Endothelial cell of umbilical vein (primary cell): ENCODE measurements around the gene KRTAP4-6. TPM values are rescaled to one million over a fixed set of nuclear protein-coding genes. Genes with fewer than 3 reads are reported as not detected.
"Not testable (repeated sequence)": the region's sequence is repeated elsewhere in the genome, so short reads cannot be mapped to it uniquely, and the experiment has no call there.

Experiments used
- BruUV-seq: library from RNA; stranded (reverse); fragments of 400-500 nt; replicated peaks from 2 replicates; lab custom pipeline; 2021; lab: Mats Ljungman, UMichigan
- CTCF ChIA-PET: fragments of 300-600, 350-600 bp; sonication (Branson Sonifier 250); formaldehyde crosslinking; loops from one replicate; lab custom pipeline; 2021; ENCODE audit warnings: antibody characterized with exemption, inconsistent platforms; lab: Charles Lee
- POLR2A ChIA-PET: fragments of 300-600, 350-600 bp; sonication (Branson Sonifier 250); formaldehyde crosslinking; loops from one replicate; lab custom pipeline; 2021; ENCODE audit warnings: antibody characterized with exemption, inconsistent platforms; lab: Charles Lee
- DNase-seq: peaks from one replicate; pipeline ENCODE4 v3.0.0-alpha.2; 2011; ENCODE audit warnings: low read depth, low spot score
- FAIRE-seq: peaks from 2 replicates; lab custom pipeline; 2011; peaks lifted over from hg19 to GRCh38; lab: Jason Lieb, UNC
- H2AFZ ChIP-seq: 2 replicates; pipeline ENCODE4 v1.6.0; 2012; ENCODE audit warnings: low read depth, low read length, control low read depth, inconsistent platforms
- H3K27ac ChIP-seq: 2 replicates; pipeline ENCODE4 v1.5.1; 2011; ENCODE audit warnings: low read depth, mild to moderate bottlenecking, control low read depth, low read length, moderate library complexity; ENCODE audit not compliant: insufficient read depth
- H3K27me3 ChIP-seq, 2 experiments: 2 replicates each; pipeline versions ENCODE4 v1.6.0 to v1.6.1; 2011; ENCODE audit warnings: low read length in 2 of 2, mixed read lengths in 1 of 2; ENCODE audit not compliant: control insufficient read depth in 2 of 2, insufficient read depth in 2 of 2
- H3K36me3 ChIP-seq, 2 experiments: 2 replicates in 1 of 2; 3 replicates in 1 of 2; pipeline ENCODE4 v1.5.1; 2011; ENCODE audit warnings: low read length in 2 of 2, mild to moderate bottlenecking in 1 of 2, moderate library complexity in 1 of 2; ENCODE audit not compliant: control insufficient read depth in 2 of 2, insufficient read depth in 2 of 2; ENCODE audit errors: extremely low read depth in 1 of 2
- H3K4me1 ChIP-seq: 3 replicates; pipeline ENCODE4 v1.5.1; 2011; ENCODE audit warnings: mild to moderate bottlenecking, low read length; ENCODE audit not compliant: control insufficient read depth, insufficient read depth; ENCODE audit errors: extremely low read depth
- H3K4me2 ChIP-seq: 2 replicates; pipeline ENCODE4 v1.6.1; 2011; ENCODE audit warnings: low read length, control low read depth, mixed read lengths; ENCODE audit not compliant: insufficient read depth
- H3K4me3 ChIP-seq, 3 experiments: fragments of 200-600 bp in 1 of 3; sonication (generic), shearing (Covaris generic) in 1 of 3; replicated peaks in 1 of 3; 2 replicates each; pipeline ENCODE4 v1.5.1; 2011 to 2016; ENCODE audit warnings: control low read depth in 3 of 3, low read length in 3 of 3, mild to moderate bottlenecking in 2 of 3, inconsistent platforms in 1 of 3, low read depth in 1 of 3, moderate library complexity in 1 of 3; ENCODE audit not compliant: insufficient read depth in 1 of 3
- H3K79me2 ChIP-seq: 2 replicates; pipeline ENCODE4 v1.6.0; 2012; ENCODE audit warnings: low read length, inconsistent platforms; ENCODE audit not compliant: control insufficient read depth, insufficient read depth
- H3K9ac ChIP-seq: replicated peaks from 2 replicates; pipeline ENCODE3; 2011; ENCODE audit warnings: low read length, control low read depth; ENCODE audit not compliant: insufficient read depth; ENCODE audit errors: extremely low read depth
- H3K9me1 ChIP-seq: replicated peaks from 3 replicates; pipeline ENCODE4 v1.6.0; 2011; ENCODE audit warnings: mild to moderate bottlenecking, low read length; ENCODE audit not compliant: control insufficient read depth, insufficient read depth; ENCODE audit errors: extremely low read depth
- H3K9me3 ChIP-seq: replicated peaks from 2 replicates; pipeline ENCODE4 v1.5.1; 2012; ENCODE audit warnings: low read length, inconsistent platforms; ENCODE audit not compliant: control insufficient read depth, insufficient read depth
- H4K20me1 ChIP-seq: replicated peaks from 2 replicates; pipeline ENCODE3; 2011; ENCODE audit warnings: mild to moderate bottlenecking, low read length; ENCODE audit not compliant: control insufficient read depth, insufficient read depth; ENCODE audit errors: extremely low read depth
- CTCF ChIP-seq, 2 donors: IDR thresholded peaks; 1 replicate in 1 of 2; 2 replicates in 1 of 2; pipeline ENCODE4 v1.5.1; 2011; ENCODE audit warnings: low read length in 2 of 2, mild to moderate bottlenecking in 2 of 2, moderate library complexity in 2 of 2, control low read depth in 1 of 2, inconsistent platforms in 1 of 2, low read depth in 1 of 2; ENCODE audit not compliant: insufficient read depth in 1 of 2; ENCODE audit errors: extremely low read depth in 1 of 2
- EZH2 ChIP-seq: IDR thresholded peaks from 2 replicates; pipeline ENCODE4 v1.6.1; 2012; ENCODE audit warnings: borderline replicate concordance, low read depth, mild to moderate bottlenecking, moderate library complexity, low read length, inconsistent platforms; ENCODE audit not compliant: severe bottlenecking
- FOS ChIP-seq: IDR thresholded peaks from 2 replicates; pipeline ENCODE4 v1.6.1; 2011; ENCODE audit warnings: mild to moderate bottlenecking, low read length, moderate library complexity, borderline replicate concordance; ENCODE audit not compliant: insufficient read depth
- GATA2 ChIP-seq: IDR thresholded peaks from 2 replicates; pipeline ENCODE4 v1.7.0; 2011; ENCODE audit warnings: low read depth, mild to moderate bottlenecking, moderate library complexity, mixed read lengths, low read length; ENCODE audit not compliant: insufficient read length, insufficient read depth
- JUN ChIP-seq: IDR thresholded peaks from 2 replicates; pipeline ENCODE4 v1.6.1; 2011; ENCODE audit warnings: borderline replicate concordance, low read depth; ENCODE audit not compliant: insufficient read length, insufficient read depth
- MAX ChIP-seq: IDR thresholded peaks from 2 replicates; pipeline ENCODE4 v1.6.1; 2011; ENCODE audit not compliant: insufficient read depth, insufficient read length
- MYC ChIP-seq: IDR thresholded peaks from one replicate; pipeline ENCODE4 v1.6.1; 2011; ENCODE audit warnings: mild to moderate bottlenecking, low read depth, low read length
- POLR2A ChIP-seq: IDR thresholded peaks from 2 replicates; pipeline ENCODE4 v1.6.1; 2012; ENCODE audit warnings: low read depth, mild to moderate bottlenecking, control low read depth, low read length
- POLR2AphosphoS5 ChIP-seq: IDR thresholded peaks from 2 replicates; pipeline ENCODE4 v1.6.1; 2012; ENCODE audit warnings: low read depth, mild to moderate bottlenecking, control low read depth, low read length, moderate library complexity; ENCODE audit not compliant: insufficient read depth
- dilution Hi-C: fragments of 300-500 bp; cut with MboI; formaldehyde crosslinking; loops from one replicate; pipeline ENCODE4 v1.15.0; 2019; ENCODE audit warnings: low sequenced_read_pairs; ENCODE audit not compliant: extremely low pct_ligation_motif_present
- intact Hi-C: fragments of 100-400 bp; cut with micrococcal nuclease; formaldehyde crosslinking; loops from one replicate; pipeline ENCODE4 v1.10.0; 2022
- polyA plus RNA-seq, 4 experiments: library from polyadenylated mRNA; depleted of rRNA in 3 of 4; stranded (reverse) in 3 of 4; unstranded in 1 of 4; fragments of >200 nt; gene quantifications; 2 replicates each; pipeline versions ENCODE4 v1.2.1 to v1.2.3, GENCODE V29; 2011 to 2012; ENCODE audit warnings: missing spikeins in 1 of 4
- total RNA-seq: library from RNA; stranded (reverse); gene quantifications from 2 replicates; pipeline ENCODE4 v1.2.3, GENCODE V29; 2021

The KRTAP4-6 gene
- total and polyA plus RNA-seq, 2 donors (not counting 3 experiments of a cell fraction or from before 2014, with no cell fraction given): not detected

- H3K9me1 ChIP-seq: no peaks in the 10 kb centered on the region
- no peak for DNase-seq
- CTCF ChIA-PET: interaction anchor here (1.3 kb wide), 1 partner anchor 538 kb away, joined by 3 read pairs; no protein-coding TSS in a partner anchor
- no peak overlapping the region for H3K27ac ChIP-seq
- no peak for FAIRE-seq
- intact Hi-C loops: no loop called here
- H3K36me3 ChIP-seq: no peaks in the 10 kb centered on the region
- POLR2A ChIA-PET: no interaction called here
- no peaks in the 10 kb centered on the region for H3K79me2 ChIP-seq
- H3K9ac ChIP-seq: no peak overlapping the region
- no peaks in the 10 kb centered on the region for H4K20me1 ChIP-seq
- H3K4me3 ChIP-seq: no peak overlapping the region
- no peaks in the 10 kb centered on the region for H3K27me3 ChIP-seq
- dilution Hi-C loops: no loop called here
- no peak for TF ChIP-seq POLR2A
- no peak for TF ChIP-seq EZH2
- TF ChIP-seq POLR2AphosphoS5: no peak
- no peak for TF ChIP-seq MAX
- no peak for TF ChIP-seq MYC
- no peak for TF ChIP-seq FOS
- TF ChIP-seq CTCF (IDR thresholded peaks at IDR 0.05; ENCODE audit: extremely low read depth in 1 of 2, insufficient read depth in 1 of 2, low read depth in 1 of 2, low read length in 2 of 2): no peak
- no peak for TF ChIP-seq GATA2
- no peak for TF ChIP-seq JUN
- BruUV-seq: no TSS peak
- H3K9me3 ChIP-seq: no peaks in the 10 kb centered on the region
- no peak overlapping the region for H2AFZ ChIP-seq
- peaks cover 3% of the 10 kb centered on the region for H3K4me1 ChIP-seq
- no peak overlapping the region for H3K4me2 ChIP-seq
These were observed 15.3 kb downstream of the KRTAP4-6 start for GRCh38 chr17:41125064-41125463.

- H3K9ac ChIP-seq, H3K27ac ChIP-seq, H3K4me1 ChIP-seq, H4K20me1 ChIP-seq, H2AFZ ChIP-seq, H3K4me3 ChIP-seq, H3K4me2 ChIP-seq, H3K9me3 ChIP-seq, H3K27me3 ChIP-seq, H3K36me3 ChIP-seq, H3K9me1 ChIP-seq, BruUV-seq, FAIRE-seq, dilution Hi-C loops, intact Hi-C loops, POLR2A ChIA-PET, H3K79me2 ChIP-seq, DNase-seq: not testable (repeated sequence)
- CTCF ChIA-PET: interaction anchor here (1.3 kb wide), 1 partner anchor 539 kb away, joined by 3 read pairs; no protein-coding TSS in a partner anchor
These were observed 16.4 kb downstream of the KRTAP4-6 start, which contains the start of gene KRTAP4-12 for GRCh38 chr17:41123991-41124371. KRTAP4-12 (minus strand) TSS chr17:41124182; CDS start chr17:41124122, 60 bp downstream.
